NOMO-1 treated with DMSO at 0.1 percent for 48 hours (cell line): Measurements from ENCODE around the gene SOX15.
"Not testable (repeated sequence)": the region's sequence is repeated elsewhere in the genome, so short reads cannot be mapped to it uniquely, and the experiment has no call there.

Experiments used
- DNase-seq: peaks from one replicate; lab custom pipeline; 2025; ENCODE audit not compliant: unreplicated experiment; lab: John Stamatoyannopoulos, UW

Gene SOX15

DNA sequence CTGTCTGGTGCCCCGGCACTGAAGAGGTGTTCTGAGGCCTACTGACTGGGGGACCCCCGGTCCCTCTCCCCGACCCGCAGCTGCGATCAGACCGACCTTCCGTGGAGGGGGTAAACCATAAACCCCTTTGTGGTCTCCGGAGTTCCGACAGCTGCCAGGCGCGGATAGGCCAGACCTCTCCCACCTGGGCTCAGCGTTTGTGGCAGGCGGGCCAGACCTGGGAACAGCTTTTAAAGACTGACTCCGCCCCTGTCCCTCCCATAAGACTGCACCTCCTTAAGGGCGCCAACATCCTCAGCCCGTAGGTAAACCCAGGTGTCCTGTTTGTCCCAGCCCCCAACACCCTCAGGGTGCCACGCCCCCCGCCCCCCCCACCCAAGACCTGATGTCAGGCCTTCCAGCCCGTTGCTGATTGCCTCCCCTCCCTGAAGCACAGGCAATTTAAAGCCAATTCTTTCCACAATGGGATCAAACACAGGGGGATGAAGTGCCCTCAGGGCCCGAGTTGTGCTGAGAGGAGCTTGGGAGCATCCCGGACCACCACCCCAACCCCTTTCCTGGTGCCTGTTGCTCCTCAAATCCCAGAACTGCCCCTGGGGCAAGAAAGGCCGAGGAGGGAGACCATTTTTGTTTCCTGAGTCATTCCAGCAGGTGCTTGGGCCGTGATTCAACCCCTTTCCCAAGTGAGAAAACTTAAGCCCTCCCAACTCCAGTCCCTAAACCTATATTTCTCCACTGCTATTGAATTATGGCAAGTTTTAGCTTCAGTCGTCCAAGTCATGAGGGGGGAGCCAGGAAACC is at the start of gene SOX15:
TSS of gene SOX15 (minus strand) at position 204 of the 801 bp plus-strand sequence. CDS start 418 bp downstream, outside the sequence.
- no peak for DNase-seq

DNA sequence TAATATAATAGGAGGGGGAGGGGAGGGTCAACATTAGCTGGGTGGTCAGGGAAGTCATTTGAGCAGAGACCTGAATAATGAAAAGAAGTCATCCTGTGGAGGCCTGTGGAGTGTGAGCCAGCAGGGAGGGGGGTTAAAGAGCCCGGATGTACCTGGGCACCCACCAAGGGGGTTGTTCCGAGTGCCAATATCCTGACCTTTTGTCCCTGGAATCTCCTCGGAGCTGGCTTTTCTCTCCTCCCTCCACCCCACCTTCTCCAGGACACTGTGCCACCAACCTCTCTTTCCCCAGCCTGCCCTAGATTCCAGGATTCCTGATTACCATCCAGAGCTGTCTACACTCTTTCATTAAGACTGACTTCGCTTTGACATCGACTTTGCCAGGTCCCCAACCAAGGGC is 46.3 kb upstream of the SOX15 start:
- no peak for DNase-seq

DNA sequence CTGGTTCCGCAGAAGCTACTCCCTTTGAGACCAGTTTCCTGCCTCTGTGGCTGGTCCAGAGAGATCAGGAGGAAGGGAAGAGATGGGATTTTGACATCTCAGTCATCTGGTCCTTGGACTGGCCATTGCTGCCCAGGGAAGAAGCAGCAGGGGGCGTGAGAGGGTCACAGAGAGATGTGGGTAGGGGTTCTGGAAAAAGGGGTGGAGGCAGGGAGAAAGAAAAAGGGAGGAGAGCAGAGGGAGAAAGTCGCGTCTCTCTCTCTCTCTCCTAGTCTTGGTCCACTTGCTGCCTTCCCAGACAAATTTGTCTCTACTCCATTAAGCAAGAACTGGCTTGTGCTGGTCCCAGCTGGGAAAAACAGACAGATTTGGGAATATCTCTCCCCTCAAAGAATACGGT is 44.5 kb upstream of the SOX15 start:
- peak; percentile 21 for DNase-seq

DNA sequence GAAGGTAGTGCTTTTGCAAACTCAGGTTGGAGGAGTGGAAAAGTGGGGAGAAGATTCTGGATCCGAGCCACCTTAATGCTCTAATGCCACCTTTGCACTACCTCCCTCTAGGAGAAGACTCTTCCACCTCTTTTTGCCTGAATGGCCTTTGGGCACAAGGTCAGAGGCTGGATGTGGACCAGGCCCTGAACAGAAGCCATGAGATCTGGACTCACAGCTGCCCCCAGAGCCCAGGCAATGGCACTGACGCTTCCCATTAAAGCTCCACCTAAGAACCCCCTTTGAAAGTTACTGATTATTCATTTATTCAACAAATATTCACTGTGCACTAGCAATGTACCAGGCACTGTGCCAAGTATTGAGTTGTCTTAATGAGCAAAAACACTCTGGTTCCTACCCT is 43.2 kb upstream of the SOX15 start:
- no peak for DNase-seq

DNA sequence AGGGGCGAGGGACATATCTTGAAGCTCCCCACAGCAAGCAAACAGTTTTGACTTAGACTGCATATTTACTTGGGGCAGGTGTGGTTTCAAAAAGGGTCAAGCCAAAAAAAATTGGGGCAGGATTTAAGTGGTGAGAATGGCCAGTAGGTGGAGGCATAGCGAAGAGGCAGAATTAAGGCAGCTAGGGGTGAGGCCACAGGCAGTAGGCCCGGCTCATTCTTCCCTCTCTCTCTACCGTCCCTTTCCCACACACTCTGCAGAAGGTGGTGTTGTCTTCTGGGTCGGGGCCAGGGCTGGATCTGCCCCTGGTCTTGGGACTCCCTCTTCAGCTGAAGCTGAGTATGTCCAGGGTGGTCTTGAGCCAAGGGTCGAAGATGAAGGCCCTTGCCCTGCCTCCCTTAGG is 42.6 kb upstream of the SOX15 start:
- DNase-seq, result peak; percentile 75

DNA sequence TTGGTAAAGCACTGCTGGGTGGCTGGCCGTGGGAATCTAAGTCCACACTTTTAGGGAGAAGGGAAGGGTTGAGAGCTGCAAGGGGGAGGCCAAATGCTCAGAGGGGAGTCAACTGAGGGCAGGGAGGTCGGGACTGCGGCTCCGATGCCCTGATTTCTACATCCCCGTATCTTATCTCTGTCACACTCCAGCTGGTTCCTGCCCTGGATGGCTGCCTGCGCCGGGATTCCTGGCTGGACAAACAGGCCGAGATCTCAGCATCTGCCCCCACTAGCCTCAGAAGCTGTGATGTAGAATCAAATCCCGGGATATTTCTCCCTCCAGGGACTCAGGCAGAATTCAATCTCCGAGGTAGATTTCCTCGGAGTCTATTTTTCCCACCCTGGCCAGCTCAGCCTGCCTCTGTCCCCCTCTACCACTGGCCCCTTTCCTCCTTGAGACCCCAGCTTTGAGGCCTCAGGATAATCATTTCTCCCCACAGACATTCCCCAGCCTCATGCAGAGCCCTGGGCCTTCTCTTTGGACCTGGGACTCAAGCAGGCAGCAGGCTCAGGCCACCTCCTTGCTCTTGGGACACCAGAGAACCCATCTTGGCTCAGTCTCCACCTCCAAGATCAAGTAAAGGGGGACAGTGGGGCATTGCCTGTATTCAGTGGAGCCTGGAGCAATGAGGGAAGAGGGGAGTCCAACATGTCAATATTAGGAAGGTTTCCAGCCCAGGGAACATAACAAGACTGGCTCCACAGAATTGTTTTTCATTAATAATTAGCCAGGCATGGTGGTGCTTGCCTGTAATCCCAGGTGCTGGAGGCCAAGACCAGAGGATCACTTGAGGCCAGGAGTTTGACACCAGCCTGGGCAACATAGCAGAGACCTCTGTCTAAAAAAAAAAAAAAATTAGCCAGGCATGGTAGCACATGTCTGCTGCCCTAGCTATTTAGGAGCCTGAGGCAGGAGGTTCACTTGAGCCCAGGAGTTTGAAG is 41.8 kb upstream of the SOX15 start:
- DNase-seq, result no peak

DNA sequence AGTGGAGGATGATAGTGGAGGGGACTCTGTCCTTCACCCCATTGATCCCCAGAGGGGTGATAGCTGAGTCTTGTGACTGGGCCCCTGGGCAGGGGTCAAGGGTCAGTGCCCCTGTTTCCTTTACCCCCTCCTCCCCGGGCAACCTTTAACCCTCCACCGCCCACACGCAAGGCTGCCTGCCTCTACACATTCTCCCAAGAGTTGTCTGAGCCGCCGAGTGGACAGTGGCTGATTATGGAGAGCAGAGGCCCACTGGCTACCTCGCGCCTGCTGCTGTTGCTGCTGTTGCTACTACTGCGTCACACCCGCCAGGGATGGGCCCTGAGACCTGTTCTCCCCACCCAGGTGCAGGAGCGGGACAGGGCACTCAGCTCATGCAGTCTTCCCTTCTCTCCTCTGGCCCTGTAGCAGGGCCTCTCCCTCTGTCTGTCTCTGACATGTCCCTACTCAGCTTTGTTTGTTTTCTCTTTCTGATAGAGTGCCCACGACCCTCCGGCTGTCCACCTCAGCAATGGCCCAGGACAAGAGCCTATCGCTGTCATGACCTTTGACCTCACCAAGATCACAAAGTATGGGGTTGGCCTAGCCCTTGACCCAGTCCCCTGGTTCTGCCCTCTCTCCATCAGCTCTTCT is 40.2 kb upstream of the SOX15 start, which contains the start of gene SHBG:
TSS of gene SHBG (plus strand) at position 197 of the 633 bp plus-strand sequence. CDS start at position 235, 38 bp downstream.
- no peak for DNase-seq

DNA sequence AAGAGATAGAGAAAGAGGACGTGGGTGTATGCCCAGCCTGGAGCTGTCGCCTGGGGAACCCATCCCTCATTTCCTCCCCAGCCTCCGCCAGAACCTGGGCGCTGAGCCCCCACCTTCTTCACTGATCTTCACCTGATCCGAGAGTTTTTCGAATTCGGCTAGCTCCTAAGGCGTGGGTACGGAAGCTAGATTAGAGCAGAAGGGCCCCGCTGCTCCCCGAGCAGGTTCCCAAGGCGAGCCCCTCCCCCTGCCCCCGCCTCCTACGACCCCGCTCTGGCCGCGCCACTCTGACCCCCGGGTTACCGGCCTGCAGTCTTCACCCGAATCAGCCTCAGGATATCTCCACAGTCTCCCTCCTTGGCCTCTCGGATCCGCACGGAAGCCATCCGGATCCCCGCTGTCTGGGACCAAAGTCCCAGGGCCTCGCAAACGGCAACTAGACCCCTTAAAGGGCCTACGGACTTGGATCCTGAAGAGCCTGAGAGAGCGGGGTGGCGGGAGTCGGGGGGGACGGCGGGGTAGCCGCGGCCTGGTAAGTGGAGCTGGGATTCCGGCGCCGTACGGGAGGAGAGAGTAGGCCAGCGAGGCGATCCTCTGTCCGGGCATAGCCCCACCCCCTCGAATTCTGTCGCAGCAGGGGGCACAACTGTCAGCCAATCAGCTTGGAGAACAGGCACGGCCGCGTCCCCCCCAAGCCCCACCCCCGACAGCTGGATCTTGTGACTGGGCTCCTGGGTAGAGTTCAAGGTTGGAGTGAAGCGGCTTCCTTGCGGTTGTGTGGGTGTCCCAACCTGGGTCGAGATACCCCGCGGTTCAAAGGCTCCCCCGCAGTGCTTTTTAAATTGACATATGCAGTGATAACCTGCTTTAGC is 37.6 kb upstream of the SOX15 start, which contains the start of gene SAT2:
TSS of gene SAT2 (minus strand) at position 572 of the 872 bp plus-strand sequence. CDS start at position 386, 186 bp downstream.
- peak; percentile 88 for DNase-seq

DNA sequence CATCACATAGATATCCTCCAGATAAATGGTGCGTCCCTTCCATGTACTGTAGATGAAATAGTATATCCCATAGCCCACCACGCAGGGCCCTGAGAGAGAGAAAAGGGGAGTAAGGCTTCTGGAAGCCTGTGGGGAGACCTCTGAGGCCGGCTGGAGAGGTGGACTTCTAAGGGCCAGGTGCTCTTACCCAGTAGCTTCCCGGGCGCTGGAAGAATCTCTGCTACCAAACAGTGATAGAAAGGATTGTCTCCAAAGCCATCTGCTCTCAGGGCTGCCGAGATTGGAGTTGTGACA is 37.0 kb upstream of the SOX15 start:
- DNase-seq, result no peak

DNA sequence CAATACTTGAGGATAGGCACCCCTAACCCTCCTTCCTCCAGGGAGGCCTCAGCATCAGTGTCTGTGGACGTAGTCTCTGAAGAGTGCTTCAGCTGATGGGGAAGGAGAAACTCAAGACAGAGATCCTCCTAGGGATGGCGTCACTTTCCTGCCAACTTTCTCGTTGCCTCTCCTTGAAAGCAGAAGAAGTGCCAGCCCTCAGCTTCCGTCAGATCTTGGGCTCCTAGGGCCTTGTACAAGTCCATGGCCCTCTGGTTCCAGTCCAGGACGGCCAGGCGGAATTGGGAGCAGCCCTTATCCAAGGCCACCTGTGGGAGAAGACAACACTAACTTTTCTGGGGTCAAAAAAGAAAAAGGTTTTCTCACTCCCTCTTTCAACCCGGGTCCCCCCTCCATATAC is 36.4 kb upstream of the SOX15 start:
- no peak for DNase-seq

DNA sequence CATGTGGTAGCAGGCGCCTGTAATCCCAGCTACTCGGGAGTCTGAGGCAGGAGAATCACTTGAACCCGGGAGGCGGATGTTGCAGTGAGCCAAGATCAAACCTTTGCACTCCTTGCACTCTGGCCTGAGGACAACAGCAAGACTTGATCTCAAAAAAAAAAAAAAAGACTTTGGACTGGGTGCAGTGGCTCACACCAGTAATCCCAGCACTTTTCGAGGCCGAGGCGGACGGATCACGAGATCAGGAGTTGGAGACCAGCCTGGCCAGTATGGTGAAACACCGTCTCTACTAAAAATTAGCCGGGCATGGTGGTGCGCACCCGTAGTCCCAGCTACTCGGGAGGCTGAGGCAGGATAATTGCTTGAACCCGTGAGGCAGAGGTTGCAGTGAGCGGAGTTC is 35.9 kb upstream of the SOX15 start:
- not testable (repeated sequence) for DNase-seq

DNA sequence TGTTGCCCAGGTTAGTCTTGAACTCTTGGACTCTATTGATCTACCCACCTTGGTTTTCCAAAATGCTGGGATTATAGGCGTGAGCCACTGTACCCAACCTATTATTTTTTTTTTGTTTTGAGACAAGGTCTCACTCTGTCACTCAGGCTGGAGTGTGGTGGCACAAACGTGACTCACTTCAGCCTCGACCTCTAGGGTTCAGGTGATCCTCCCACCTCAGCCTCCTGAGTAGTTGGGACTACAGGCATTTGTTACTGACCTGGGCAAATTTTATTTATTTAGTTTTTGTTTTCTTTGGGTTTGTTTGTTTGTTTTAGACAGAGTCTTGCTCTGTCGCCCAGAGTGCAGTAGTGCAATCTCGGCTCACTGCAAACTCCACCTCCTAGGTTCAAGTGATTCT is 33.8 kb upstream of the SOX15 start:
- DNase-seq, result no peak

DNA sequence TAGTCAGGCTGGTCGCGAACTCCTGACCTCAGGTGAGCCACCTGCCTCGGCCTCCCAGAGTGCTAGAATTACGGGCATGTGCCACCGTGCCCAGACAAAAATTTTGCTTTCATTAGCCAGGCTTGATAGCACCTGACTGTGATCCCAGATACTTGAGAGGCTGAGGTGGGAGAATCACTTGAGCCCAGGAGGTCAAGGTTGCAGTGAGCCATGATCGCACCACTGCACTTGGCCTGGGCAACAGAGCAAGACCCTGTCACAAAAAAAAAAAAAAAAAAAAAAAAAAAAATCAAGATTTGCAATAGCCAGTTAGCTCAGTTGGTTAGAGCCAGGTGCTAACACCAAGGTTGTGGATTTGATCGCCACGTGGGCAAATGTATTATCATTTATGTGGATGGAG is 30.9 kb upstream of the SOX15 start:
- no peak for DNase-seq

DNA sequence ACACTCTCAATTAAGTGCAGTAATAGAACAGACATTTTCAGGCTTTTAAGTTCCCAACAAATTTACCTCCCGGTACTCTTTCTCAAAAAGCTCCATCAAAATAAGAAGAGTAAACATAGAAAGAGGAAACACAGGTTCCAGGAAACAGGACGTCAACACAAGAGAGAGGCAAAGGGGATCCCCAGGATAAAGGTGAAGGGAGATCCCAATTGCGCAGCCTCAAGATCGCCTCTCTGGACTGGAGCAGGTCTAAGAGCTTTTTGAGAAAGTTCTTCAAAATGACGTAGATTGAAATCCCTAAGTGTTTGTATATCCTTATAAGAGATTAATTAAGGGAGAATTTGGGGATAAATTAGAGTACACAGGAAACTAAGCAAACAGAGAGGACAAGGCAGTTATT is 28.7 kb upstream of the SOX15 start:
- no peak for DNase-seq

DNA sequence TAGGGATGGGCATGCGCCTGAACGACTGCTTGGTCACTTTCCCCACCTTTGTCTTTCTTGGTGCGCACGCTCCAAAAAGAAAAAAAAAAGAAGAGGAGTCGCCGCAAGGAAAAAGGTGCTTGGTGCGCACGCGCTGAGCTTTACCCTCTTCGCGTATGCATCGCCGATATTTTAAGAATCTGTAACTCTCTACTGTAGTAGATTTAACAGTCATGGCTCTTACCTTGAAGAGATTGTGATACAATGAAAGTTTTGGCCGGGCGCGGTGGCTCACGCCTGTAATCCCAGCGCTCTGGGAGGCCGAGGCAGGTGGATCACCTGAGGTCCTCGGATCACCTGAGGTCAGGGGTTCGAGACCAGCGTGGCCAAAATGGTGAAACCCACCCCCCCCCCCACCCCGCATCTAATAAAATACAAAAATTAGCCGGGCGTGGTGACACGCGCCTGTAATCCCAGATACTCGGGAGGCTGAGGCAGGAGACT is 25.4 kb upstream of the SOX15 start:
- no peak for DNase-seq

DNA sequence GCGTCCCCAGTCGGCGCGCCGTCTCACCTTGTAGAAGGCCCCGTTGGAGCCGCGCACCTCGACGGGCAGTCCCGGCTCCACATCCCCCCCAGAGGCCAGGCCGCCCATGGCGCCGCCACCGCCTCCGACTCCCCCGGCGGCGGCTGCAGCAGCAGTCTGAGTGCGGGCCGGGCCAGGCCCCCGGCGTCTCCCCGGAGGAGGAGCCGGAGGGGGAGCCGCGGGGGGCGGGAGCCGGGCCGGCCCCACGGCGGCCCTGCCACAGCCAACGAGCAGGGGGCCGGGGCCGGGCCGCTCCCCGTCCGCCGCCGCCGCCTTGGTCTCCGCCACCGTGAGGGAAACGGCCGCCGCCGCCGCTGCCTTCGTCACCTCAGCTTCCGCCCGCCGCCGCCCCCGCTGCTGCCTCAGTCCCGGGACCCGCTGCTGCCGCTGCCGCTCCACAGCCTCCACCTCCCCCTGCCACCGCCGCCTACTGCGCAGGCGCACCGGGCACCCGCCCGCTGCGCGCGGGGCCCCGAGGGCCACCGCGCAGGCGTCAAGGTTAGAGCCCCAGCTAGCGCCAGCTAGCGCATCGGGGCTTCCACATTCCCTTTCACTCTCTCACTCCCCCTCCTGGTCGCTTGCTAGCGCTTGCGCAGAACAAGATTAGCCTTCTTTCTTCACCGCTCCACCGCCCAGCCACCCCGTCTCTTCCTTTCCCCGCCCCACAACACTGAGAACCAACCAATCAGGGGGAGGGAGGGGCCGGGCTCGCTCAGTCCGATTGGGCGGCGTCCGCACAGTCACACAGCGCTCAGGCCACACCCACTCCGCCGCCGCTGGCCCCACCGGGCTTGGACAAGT is 24.8 kb upstream of the SOX15 start, which contains the start of gene FXR2:
TSS of gene FXR2 (minus strand) at position 473 of the 840 bp plus-strand sequence. CDS start at position 108, 365 bp downstream.
- DNase-seq, result peak; percentile 100

DNA sequence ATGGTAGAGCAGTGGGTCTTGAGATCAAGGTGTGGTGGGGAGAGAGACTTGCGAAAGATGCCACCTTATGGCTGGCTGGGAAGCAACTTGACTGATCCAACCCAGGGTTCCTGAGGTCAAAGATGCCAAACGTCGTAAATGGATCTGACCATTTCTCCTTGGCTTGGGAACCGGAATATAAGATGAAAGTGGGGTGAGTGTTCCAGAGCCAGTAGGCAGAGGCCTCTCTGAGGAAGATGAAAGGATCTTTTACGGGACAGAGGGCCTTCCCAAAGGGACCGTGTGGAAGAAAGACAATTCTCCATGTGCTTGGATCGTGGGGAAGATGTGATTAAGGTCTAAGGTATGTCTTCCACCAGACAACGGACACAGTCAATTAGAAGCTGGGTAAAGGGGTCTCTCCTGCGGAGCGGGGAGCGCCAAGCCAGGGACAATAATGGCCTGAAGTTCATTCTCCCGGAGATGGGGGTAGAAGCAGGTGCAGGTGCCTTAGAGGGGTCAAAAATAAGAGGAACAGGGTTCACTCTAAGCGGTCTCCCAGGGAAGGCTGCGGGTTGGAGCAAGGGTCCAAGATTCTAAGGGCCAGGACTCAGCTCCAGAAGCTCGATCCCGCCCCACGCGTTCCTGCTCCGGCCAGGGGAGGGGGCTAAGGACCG is 24.0 kb upstream of the SOX15 start:
- DNase-seq, result peak; percentile 39

DNA sequence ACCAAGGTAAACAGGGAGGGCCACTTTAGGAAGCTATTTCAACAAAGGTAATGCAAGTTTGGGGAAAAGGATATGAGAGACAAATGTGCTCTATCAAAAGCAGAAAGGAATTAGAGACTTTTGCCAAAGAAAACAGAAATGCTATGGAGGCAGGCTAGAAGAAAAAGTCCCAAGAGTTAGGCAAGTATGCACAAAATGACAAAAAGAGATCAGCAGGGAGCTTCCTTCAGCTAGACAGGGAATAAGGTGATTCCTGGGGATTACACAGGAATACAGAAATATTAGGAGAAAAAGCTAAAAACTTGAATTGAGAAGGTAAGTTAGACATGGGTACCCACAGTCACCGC is 22.4 kb upstream of the SOX15 start:
- DNase-seq, result no peak
